Measurements from ENCODE around the gene ART4.

ART4 gene, protein sequence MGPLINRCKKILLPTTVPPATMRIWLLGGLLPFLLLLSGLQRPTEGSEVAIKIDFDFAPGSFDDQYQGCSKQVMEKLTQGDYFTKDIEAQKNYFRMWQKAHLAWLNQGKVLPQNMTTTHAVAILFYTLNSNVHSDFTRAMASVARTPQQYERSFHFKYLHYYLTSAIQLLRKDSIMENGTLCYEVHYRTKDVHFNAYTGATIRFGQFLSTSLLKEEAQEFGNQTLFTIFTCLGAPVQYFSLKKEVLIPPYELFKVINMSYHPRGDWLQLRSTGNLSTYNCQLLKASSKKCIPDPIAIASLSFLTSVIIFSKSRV

DNA sequence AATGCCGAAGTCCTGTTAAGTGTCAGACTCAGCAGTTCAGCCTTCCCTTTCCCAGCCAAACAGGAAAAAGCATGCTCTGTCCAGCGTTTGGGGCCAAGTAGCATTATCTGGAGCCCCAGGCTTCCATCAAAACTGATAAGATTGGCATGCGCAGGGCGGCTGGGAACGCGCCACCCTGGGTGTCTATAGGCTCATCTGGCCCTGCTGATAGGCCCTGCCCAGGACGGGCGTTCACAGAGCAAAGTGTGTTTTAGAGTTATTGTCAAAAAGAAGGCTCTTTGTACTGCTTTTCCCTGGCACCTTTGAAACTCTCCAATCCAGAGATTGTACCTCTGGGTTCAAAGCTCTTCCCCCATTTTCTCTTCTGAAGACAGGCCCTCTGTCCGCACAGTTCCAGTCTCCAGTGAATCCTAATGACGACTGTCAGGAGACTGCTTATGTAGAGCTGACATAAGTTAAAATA lies at the start of gene ART4:
TSS of gene ART4 (minus strand) at position 102 of the 463 bp plus-strand sequence. CDS start 413 bp downstream, outside the sequence.
- no peak for DNase-seq

DNA sequence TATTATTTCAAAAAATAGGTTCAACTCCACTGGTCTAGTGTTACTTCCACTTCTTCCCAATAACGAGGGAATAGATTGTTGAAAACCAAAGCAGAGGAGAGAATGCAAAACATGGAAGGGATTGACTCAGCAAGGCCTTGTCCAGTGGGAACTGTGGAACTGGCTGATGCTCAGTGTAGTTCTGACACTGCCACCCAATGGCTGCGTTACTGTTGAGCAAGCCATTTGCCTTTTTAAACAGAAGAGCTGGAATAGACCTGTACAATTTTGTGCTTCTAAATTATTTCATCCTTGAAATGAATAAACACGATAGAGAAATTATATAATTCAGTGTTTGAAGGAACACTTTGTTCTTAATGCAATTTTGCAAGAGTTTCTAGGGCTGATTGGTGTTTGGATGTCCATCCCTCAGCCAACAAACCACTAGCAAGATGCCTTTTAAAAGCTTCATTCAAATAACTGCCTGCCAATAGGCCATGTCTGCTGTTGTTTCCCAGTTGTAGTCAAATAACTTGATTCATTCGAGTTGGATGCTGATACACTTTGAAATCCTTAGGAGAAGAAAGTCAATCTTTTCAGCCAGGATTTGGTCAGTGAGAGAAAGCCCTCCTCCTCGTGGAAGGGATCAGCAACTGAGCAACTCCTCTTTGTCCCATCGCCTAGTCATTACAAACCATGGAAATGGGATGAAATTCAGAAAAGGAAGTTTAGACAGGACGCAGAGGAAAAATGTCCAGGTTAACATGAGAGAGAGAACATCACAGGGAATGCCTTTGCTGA lies 49.6 kb upstream of the ART4 start:
- no peak for DNase-seq

DNA sequence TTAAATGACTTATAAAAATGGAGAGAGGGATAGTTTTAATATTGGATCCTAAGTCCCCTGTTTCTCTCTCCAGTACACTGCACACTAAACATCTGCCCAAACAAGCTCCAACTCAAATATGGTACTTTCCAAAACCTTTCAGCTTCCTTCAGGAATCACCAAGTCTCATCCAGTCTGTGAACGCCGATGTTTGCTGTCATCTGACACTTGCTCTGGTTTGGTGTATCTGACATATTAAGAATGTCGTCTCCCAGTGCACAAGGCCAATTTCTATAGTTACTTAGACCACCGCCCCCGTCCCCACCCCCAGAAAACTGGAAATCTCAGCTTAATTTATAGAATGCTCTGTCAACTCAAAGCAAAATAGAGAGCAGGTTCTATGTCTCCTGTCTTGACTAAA lies 47.4 kb upstream of the ART4 start:
- no peak for DNase-seq

DNA sequence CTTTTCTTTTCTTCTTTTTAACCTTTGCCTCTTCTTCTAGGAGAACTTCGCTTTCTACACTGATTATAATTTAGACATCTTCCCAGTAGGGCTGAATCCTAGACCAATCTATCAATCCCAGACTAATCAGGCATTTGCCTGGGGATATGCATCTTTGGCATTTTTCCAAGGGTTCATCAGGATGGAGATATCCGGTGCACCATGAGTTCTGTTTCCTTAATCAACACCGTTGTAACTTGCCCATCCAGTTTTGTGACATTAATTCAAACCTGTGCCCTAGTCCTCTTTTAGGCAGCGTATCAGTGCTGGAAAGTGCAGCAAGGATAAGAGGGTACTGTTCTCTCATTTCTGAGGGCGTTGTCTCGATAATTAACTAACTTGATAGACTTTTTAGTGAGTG lies 42.9 kb upstream of the ART4 start:
- DNase-seq: no peak

DNA sequence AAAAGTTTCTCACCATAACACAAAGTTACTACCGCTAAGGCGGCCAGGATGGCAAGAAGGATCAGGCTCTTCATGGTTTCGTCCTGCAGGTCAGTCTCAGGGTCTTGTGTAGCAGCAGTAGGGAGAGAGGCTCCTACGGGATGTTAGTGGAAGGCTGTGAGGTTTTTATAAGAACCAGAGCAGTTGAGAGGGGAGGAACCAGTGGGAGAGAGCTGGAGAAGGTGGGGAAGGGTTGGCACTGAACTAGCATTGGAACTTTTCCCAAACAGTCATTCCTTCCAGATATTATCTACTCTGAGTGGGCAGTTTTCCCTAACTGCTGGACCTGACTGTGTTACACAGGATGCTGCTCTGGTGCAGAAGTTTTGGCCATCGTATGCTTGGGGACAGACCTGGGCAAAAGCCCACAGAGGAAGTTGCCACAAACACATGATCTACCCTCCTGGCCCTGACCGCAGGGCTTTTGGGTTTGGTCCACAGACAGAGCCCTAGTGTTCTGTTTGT lies 42.4 kb upstream of the ART4 start, which contains the start of gene MGP:
TSS of gene MGP (minus strand) at position 137 of the 504 bp plus-strand sequence. CDS start at position 74, 63 bp downstream.
- DNase-seq: no peak

DNA sequence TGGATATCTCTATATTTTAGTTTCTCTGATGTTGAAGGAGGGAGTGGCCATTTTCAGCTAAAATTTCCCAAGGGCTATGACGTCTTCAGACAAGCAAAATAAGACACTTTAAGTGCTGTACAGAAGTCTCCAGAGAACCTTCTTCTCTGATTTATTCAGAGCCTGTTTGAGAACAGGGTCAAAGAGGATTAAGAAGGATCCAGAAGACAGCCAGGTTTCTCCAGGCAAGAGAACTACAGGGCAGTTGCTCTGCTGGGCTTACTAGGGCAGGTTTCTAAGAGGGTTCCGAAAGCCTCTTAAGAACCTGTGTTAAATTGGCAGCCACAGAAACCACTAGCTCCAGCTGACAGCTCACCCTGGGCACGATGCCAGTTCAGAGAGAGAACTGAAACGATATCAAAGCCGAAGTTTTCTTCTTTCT lies 41.1 kb upstream of the ART4 start:
- DNase-seq: peak; percentile 79

DNA sequence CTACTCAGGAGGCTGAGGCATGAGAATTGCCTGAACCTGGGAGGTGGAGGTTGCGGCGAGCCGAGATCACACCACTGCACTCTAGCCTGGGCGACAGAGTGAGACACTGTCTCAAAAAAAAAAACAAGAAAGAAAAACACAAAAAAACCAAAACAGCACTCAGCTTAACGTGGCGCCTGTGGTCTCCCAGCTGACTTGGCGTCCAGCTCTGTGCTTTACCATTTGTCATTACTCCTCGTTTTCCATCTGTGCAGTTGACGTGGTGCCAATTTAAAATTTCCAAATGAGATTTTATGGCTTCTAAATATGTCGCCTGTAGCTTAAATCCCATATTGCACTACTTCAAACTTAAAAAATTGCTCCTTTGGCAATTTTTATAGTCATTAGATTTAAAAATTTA lies 40.4 kb upstream of the ART4 start:
- DNase-seq: peak; percentile 56

DNA sequence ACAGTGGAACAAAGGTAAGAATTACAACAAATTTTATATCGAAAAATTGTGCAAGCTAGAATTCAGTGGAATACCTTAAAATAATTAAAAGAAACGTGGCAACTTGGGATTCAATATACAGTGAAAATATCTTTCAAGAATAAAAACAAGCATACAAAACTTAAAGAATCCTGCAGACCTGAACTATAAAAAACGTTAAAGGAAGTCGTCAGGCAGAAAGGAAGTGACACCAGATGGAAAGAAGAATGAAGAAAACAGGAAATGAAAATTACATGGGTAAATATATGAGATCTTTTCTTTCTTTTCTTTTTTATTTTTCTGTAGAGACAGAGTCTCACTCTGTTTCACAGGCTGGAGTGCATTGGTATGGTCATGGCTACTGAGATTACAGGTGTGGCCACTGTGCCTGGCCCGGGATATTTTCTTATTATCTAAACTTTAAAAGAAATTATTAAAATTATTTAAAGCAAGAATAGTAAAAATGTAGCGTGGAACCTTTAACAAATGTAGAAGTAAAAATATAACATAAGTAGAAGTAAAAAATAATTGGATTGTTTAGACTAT lies 37.6 kb upstream of the ART4 start:
- DNase-seq: no peak

DNA sequence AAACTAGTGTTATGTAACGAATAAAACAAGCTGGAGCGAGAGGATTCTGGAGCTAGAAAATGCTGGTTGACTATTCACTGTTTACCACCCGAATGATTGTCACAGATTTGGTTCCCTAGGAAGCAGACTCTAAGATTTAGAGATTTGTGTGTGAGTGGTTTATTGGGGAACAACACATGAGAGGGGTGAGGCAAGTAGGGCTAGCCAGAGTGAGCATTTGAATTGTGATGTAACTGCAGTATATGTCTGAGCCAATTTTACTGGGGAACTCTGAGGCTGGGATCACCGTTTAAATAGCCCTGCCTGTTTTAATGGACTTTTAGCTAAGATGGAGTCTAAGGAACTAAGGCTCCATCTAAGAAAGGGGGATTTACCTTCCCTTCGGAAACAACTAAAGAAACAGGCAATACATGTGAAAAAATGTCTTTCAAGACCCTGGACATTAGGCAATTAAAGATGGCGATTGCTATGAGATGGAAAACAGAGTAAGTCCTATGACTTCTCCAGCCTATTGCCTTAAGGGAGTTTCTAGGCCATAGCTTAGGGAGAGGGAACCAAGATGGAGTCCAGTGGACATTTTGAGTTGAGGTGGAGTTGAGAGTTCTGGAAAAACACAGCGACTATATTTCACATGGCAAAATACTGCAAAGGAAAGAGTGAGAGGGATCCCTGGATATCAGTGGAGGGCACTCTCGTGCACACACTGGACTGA lies 36.1 kb upstream of the ART4 start:
- no peak for DNase-seq

DNA sequence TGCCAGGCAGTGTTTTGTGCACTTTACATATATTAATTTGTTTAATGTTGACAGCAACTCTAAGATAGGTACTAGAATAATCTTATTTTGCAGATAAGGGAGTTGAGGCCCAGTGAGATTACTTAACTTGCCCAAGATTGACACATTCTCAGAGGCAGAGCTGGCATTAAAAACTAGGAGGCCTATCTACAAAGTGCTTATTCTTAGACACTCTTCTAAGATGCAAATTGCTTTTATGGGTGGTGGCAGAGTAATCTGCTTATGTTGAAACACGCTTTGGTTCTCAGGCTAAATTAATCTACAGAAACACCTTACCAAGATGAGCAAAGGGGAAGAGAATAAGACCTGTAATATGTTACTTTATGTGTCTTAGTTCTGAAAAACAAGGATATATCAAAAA lies 35.2 kb upstream of the ART4 start:
- DNase-seq: no peak

DNA sequence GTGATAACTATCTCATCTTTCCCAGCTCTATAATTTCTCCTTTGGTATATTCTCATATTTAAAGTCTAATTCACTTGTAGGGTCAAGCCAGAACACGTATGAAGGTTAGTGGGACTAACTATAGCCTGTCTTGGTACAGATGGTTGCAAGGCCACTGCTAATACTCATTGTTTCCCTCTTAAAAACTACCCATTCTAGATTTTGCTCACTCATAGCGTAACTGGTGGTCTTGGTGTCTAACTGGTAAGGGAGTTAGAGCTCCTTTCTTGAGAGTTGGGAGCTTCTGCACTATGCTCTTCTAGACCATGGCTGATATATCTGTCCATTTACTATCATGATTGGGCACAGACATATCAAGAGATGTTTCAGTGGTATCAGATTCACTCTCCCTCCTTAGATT lies 33.5 kb upstream of the ART4 start:
- DNase-seq: no peak

DNA sequence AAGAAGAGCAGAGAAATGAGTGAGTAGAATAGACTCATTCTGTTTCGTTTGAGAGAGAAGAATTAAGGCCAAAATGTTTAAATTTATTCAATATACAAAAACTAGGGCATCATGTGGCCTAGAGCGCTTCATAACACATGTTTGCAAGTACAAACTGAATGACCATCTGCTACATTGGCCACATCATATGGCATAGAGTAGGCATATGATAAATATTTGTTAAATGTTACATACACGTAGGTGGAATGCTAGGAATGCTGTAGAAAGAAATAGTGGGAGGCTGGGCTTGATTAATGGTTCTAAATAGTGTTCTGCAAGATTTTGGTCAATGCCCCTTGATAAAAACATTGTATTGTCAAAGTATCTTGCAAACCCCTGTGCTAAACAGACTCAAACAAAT lies 31.6 kb upstream of the ART4 start:
- DNase-seq: no peak

DNA sequence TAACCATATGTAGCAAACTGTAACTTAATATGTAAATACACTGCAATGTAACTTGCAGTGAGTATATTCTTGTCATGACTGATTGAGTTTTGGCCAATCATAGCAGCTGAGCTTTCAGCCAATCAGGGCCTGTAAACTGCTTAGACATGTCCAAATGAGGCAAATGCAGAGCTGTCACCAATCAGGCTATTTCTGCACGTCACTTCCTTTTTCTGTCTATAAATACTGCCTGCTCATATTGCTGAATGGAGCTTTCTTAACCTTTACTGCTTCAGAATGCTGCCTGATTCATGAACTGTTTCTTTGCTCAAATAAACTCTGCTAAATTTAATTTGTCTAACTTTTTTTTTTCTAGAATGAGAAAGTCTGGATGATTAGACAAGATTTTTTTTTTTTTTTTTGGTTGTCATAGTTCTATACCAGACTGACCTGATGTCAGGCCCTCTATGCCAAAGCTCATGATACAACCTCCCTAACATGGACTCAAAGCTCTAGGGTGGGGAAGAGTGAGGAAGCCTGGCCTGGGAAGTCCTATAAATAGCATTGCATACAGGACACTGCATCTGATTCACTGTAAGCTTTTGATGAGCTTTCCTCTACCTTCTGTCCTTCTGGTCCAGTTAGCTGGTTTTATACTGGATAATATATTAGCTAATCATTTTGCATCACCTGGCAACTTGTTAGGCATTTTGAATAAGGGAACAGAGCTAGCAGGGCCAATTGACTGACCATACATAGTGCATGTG lies 30.3 kb upstream of the ART4 start:
- DNase-seq: no peak

DNA sequence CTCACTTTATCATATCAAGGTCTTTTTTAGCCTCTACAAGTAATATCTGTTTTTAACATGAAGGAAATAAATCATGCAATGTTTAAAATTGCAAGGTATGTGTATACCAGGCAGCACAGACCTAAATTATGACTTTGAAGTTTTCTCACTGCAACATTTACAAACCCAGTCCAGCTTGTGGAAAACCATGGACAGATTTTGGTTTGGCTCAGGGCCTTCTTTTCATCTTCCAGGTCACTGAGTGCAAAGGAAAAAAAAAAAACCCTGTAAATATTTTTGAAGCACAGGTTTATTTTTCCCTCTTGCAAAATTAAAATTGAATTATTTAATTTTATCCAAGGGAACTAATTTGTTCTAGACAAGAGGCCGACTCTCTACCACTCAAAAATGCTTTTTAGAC lies 28.6 kb upstream of the ART4 start:
- DNase-seq: no peak

DNA sequence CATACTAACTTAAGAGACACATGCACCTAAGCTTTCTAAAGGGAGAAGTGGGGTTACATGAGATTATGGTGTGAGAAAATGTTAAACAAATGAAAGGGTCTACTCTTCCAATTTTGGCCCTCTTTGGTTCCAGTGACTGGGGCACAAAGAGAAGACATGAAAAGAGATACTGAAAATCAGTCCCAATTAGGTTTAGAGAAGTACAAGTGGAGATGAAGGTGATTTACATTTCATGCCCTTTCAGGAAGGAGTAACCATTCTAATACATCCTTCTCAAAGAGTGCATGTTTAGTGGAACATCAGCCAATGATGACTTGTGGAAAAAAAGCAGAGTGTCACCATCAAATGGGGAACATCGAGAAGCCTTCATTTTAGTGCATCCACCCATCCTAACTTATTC lies 27.9 kb upstream of the ART4 start:
- DNase-seq: no peak

DNA sequence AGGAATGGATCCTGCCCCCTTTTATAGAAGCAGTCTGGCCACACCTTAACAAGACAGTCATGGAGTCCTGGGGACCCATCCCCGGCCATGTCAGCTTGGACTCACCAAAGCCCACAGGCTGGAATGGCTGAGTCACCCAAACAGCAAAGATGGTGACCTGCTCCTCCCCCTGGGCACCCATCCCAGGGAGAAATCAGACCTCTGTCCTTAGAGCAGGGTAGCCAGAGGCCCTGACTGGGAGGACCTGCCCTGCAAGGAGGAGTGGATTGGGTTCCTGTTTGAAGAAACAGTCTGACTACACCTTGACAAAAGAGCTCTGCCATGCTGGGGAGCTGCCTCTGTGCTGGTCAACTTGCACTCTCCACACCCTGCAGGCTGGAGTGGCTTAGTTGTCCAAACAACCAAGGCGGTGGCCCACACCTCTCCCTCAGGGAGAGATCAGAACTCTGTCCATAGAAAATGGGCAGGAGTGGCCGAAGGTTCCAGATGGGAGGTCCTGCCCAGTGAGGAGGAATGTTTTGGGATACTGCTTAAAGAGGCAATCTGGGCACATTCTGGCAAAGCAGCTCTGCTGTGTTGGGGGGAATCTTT lies 25.7 kb upstream of the ART4 start:
- no peak for DNase-seq

DNA sequence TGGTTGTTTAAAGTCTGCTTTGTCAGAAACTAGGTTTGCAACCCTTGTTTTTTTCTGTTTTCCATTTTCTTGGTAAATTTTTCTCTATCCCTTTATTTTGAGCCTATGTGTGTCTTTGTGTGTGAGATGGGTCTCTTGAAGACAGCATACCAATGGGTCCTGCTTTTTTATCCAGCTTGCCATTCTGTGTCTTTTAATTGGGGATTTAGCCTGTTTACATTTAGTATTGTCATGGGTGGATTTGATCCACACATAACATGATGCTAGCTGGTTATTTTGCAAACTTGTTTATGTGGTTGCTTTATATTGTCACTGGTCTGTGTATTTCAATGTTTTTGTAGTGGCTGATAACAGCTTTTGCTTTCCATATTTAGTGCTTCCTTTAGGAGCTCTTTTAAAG lies 17.2 kb upstream of the ART4 start:
- DNase-seq: no peak

DNA sequence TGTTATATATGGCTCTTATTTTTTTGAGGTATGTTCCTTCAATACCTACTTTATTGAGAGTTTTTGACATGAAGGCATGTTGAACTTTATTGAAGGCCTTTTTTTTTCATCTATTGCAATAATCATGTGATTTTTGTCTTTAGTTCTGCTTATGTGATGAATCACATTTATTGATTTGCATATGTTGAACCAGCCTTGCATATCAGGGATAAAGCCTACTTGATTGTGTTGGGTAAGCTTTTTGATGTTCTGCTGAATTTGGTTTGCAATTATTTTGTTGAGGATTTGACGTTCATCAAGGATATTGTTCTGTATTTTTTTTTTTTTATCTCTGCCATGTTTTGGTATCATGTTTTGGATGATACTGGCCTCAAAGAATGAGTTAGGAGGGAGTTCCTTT lies 15.2 kb upstream of the ART4 start:
- no peak for DNase-seq

DNA sequence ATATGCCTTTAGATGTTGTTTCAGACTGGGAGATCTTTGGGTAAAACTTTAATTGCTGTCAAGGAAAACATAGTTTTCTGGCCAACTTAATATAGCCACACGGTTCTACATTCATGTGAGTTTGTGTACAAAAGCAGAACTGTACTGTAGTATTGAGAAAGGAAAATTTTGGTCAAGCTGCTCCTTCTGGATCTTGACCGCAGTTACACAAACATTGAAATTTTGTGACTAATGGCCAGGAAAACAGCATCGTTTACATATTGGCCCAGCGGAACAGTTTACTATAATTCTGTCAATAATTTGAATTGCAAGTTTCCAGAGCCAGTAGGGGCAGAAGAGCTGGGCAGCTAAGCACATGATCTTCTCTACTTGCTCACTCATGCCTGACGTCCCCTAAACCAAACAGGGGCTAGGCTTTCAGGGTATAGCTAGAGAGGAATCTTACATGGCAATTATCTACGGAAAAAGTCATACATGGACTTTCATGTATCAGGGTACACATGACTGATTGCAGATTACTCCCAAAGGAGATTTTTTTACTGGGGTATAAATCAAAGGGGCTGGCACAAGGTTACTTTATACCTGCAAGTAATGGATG lies 11.4 kb upstream of the ART4 start:
- DNase-seq: peak; percentile 8

DNA sequence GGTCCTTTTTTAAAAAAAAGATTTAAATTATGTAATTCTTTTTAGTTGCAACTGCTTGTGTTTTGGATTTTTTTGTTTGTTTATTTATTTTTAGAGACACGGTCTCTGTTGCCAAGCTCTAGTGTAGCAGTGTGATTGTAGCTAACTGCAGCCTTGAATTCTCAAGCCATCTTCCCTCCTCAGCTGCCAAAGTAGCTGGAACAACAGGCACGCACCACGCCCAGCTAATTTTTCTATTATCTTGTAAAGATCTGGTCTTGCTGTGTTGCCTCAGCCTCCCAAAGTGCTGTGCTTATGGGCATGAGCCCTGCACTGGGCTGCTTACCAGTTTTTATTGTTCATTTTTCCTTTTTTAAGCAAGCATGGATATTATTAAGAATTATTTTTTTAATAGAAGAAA lies 10.6 kb upstream of the ART4 start:
- DNase-seq: peak; percentile 4

DNA sequence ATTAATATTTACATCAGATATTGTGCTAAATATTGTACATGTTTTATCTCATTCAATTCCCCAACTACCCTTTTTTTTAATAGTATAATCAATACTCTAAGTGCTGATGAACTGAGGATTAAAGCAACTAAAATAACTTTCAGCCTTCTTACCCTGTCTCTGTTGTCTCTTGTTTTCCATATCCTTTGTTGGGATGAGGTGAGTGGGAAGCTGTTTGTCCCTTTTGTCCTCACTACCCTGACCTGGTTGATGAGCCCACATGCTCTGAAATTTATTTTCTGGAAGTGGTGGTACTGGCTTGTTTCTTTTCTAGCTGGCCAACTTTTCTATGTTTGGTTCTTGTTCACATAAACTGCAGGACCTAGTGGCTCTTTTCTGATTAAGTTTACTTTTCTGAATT lies 9.6 kb upstream of the ART4 start:
- no peak for DNase-seq
